GM12872 (cell line): ENCODE data around the gene RNU6-7.

Source experiments
- CTCF ChIP-seq: IDR thresholded peaks from 3 replicates; pipeline ENCODE4 v1.5.1; 2011; ENCODE audit warnings: low read depth, mild to moderate bottlenecking, low read length, moderate library complexity; ENCODE audit not compliant: insufficient read depth

Gene RNU6-7

GRCh38 chr14:32201816-32202490, at the start of gene RNU6-7:
Gene RNU6-7, plus strand, starts transcription at chr14:32202045.
- TF ChIP-seq CTCF = no peak

- no peak for TF ChIP-seq CTCF
These were observed 35.8 kb upstream of the RNU6-7 start for GRCh38 chr14:32166029-32166428.

- TF ChIP-seq CTCF = no peak
These were observed 34.9 kb upstream of the RNU6-7 start for GRCh38 chr14:32166924-32167323.

GRCh38 chr14:32167907-32168306, 33.9 kb upstream of the RNU6-7 start:
- TF ChIP-seq CTCF = no peak

- TF ChIP-seq CTCF = no peak
These were observed 32.7 kb upstream of the RNU6-7 start for GRCh38 chr14:32169191-32169590.

GRCh38 chr14:32171469-32171868, 30.4 kb upstream of the RNU6-7 start:
- no peak for TF ChIP-seq CTCF

GRCh38 chr14:32183151-32184058, 18.4 kb upstream of the RNU6-7 start:
- TF ChIP-seq CTCF = no peak
